ENCODE measurements around the gene LMOD2. TPM values are rescaled to one million over a fixed set of nuclear protein-coding genes. Genes with fewer than 3 reads are reported as not detected.

Gene LMOD2
- total RNA-seq, 4 donors from 2014 or later: not detected

GRCh38 chr7:123645516-123645915 is 10.2 kb upstream of the LMOD2 start:
- peaks cover 0 to 14% (median 2%) of the 10 kb centered on the region in 3 donors for H3K4me1 ChIP-seq
- no peak for TF ChIP-seq POLR2A (IDR thresholded peaks at IDR 0.05)
- no peak overlapping the region for H3K27ac ChIP-seq
- H3K27me3 ChIP-seq: no peaks in the 10 kb centered on the region
- WGBS, 2 donors (ENCODE audit: low coverage in 1 of 2): 42 to 61% methylated on average over 2 to 3 of the region's 3 CpGs
- H3K36me3 ChIP-seq: no peaks in the 10 kb centered on the region
- no peak overlapping the region for H3K4me3 ChIP-seq
- H3K9me3 ChIP-seq: no peaks in the 10 kb centered on the region
- ATAC-seq: no peak

- WGBS, 2 donors (ENCODE audit: low coverage in 1 of 2): 86 to 90% methylated on average over 3 to 5 of the region's 7 CpGs
- H3K27me3 ChIP-seq: no peaks in the 10 kb centered on the region
Observed at GRCh38 chr7:123647106-123647730, 8.4 kb upstream of the LMOD2 start.

GRCh38 chr7:123649964-123650363 is 5.7 kb upstream of the LMOD2 start:
- TF ChIP-seq CTCF (IDR thresholded peaks at IDR 0.05): no peak
- TF ChIP-seq EP300 (IDR thresholded peaks at IDR 0.05): no peak
- no peak for TF ChIP-seq POLR2A (IDR thresholded peaks at IDR 0.05)
- no peak for TF ChIP-seq POLR2AphosphoS5 (IDR thresholded peaks at IDR 0.05)
- Histone ChIP-seq H3K36me3 (no peaks in the 10 kb centered on the region), H3K9me3 (no peaks in the 10 kb centered on the region), H3K27me3 (no peaks in the 10 kb centered on the region), H3K4me1 (peaks cover 0 to 2% (median 0%) of the 10 kb centered on the region in 3 donors), H3K4me3 (no peak overlapping the region), H3K27ac (no peak overlapping the region)
- WGBS, 2 donors (ENCODE audit: low coverage in 1 of 2): 70 to 80% methylated on average over 2 of the region's 2 CpGs
- ATAC-seq: no peak

More at GRCh38 chr7:123647106-123647730, 8.4 kb upstream of the LMOD2 start:
- no peak for ATAC-seq
- Histone ChIP-seq H3K36me3 (no peaks in the 10 kb centered on the region), H3K4me1 (peaks cover 0 to 14% (median 2%) of the 10 kb centered on the region in 3 donors), H3K27ac (no peak overlapping the region), H3K4me3 (no peak overlapping the region), H3K9me3 (no peaks in the 10 kb centered on the region)
- TF ChIP-seq POLR2AphosphoS5 (IDR thresholded peaks at IDR 0.05) (no peak), POLR2A (IDR thresholded peaks at IDR 0.05) (no peak), CTCF (IDR thresholded peaks at IDR 0.05) (no peak), EP300 (IDR thresholded peaks at IDR 0.05) (no peak)

GRCh38 chr7:123650595-123650994 is 5.1 kb upstream of the LMOD2 start:
- WGBS, 2 donors (ENCODE audit: low coverage in 1 of 2): 60 to 77% methylated on average over 1 to 2 of the region's 2 CpGs
- Histone ChIP-seq H3K9me3 (no peaks in the 10 kb centered on the region), H3K27me3 (no peaks in the 10 kb centered on the region), H3K4me1 (no peaks in the 10 kb centered on the region), H3K4me3 (no peak overlapping the region), H3K27ac (no peak overlapping the region), H3K36me3 (no peaks in the 10 kb centered on the region)
- no peak for TF ChIP-seq EP300 (IDR thresholded peaks at IDR 0.05)
- TF ChIP-seq POLR2AphosphoS5 (IDR thresholded peaks at IDR 0.05): no peak
- no peak for TF ChIP-seq POLR2A (IDR thresholded peaks at IDR 0.05)
- TF ChIP-seq CTCF (IDR thresholded peaks at IDR 0.05): no peak
- ATAC-seq: no peak

- H3K4me1 ChIP-seq: no peaks in the 10 kb centered on the region
- no peaks in the 10 kb centered on the region for H3K27me3 ChIP-seq
- no peak overlapping the region for H3K27ac ChIP-seq
- 95 to 100% methylated on average over 1 of the region's 1 CpG for WGBS, 2 donors (ENCODE audit: low coverage in 1 of 2)
- no peaks in the 10 kb centered on the region for H3K36me3 ChIP-seq
- no peak for ATAC-seq
- H3K4me3 ChIP-seq: no peak overlapping the region
- H3K9me3 ChIP-seq: no peaks in the 10 kb centered on the region
- TF ChIP-seq POLR2A (IDR thresholded peaks at IDR 0.05) (no peak), EP300 (IDR thresholded peaks at IDR 0.05) (no peak), POLR2AphosphoS5 (IDR thresholded peaks at IDR 0.05) (no peak), CTCF (IDR thresholded peaks at IDR 0.05) (no peak)
Observed at GRCh38 chr7:123652406-123652805, 3.3 kb upstream of the LMOD2 start.
